Measurements from ENCODE around the gene AURKA. TPM values are rescaled to one million over a fixed set of nuclear protein-coding genes. Genes with fewer than 3 reads are reported as not detected.

Gene AURKA
- total RNA-seq, 1 experiment from 2014 or later: 92.0 TPM

GRCh38 chr20:56386219-56386618 lies 5.8 kb downstream of the AURKA start:
- ChIA-PET CTCF (no interaction called here), POLR2A (ENCODE audit: unreplicated experiment) (no interaction called here)
- peaks cover 45% of the 10 kb centered on the region for H3K36me3 ChIP-seq (ENCODE audit: low read depth)
- peaks cover 68% of the 10 kb centered on the region for H3K79me2 ChIP-seq (ENCODE audit: low read depth)
- no peak overlapping the region for H3K4me2 ChIP-seq
- no peaks in the 10 kb centered on the region for H3K27me3 ChIP-seq (ENCODE audit: insufficient read depth, low read depth)
- intact Hi-C loops (cut with micrococcal nuclease; ENCODE audit: unreplicated experiment): no loop called here
- no peaks in the 10 kb centered on the region for H3K9me3 ChIP-seq (ENCODE audit: insufficient read depth, low read depth)
- no peak for TF ChIP-seq CTCF (conservative IDR thresholded peaks at IDR 0.05)
- TF ChIP-seq EZH2 (IDR thresholded peaks at IDR 0.05; ENCODE audit: low read depth): no peak
- BruUV-seq (replicated peaks): no TSS peak
- peaks cover 5% of the 10 kb centered on the region; the same call in 1 of the 2 replicates for H3F3A ChIP-seq (ENCODE audit: insufficient read depth, low read depth)
- H3K4me3 ChIP-seq: no peak overlapping the region
- no peak for DNase-seq
- peaks cover 13% of the 10 kb centered on the region for H3K4me1 ChIP-seq (replicated peaks; ENCODE audit: insufficient read depth)
- H3K27ac ChIP-seq: no peak overlapping the region
- H3K9me2 ChIP-seq (ENCODE audit: insufficient read depth): no peaks in the 10 kb centered on the region
- peaks cover 14% of the 10 kb centered on the region; the same call in 1 of the 2 replicates for H4K20me1 ChIP-seq (ENCODE audit: insufficient read depth)
- no peak overlapping the region for H2AFZ ChIP-seq

GRCh38 chr20:56385130-56385529 lies 6.9 kb downstream of the AURKA start:
- Histone ChIP-seq H3K9me3 (ENCODE audit: insufficient read depth, low read depth) (no peaks in the 10 kb centered on the region), H4K20me1 (ENCODE audit: insufficient read depth) (peaks cover 14% of the 10 kb centered on the region; the same call in 1 of the 2 replicates), H3K4me2 (no peak overlapping the region), H3K36me3 (ENCODE audit: low read depth) (peaks cover 50% of the 10 kb centered on the region), H3K27ac (no peak overlapping the region), H2AFZ (no peak overlapping the region), H3K27me3 (ENCODE audit: insufficient read depth, low read depth) (no peaks in the 10 kb centered on the region), H3K9me2 (ENCODE audit: insufficient read depth) (no peaks in the 10 kb centered on the region), H3K79me2 (ENCODE audit: low read depth) (peaks cover 57% of the 10 kb centered on the region), H3K4me1 (replicated peaks; ENCODE audit: insufficient read depth) (peaks cover 5% of the 10 kb centered on the region; the same call in 1 of the 2 replicates), H3K4me3 (no peak overlapping the region), H3F3A (ENCODE audit: insufficient read depth, low read depth) (peaks cover 5% of the 10 kb centered on the region; the same call in 1 of the 2 replicates)
- DNase-seq: no peak
- POLR2A ChIA-PET (ENCODE audit: unreplicated experiment): no interaction called here
- no peak for TF ChIP-seq CTCF (conservative IDR thresholded peaks at IDR 0.05)
- no peak for TF ChIP-seq EZH2 (IDR thresholded peaks at IDR 0.05; ENCODE audit: low read depth)
- intact Hi-C loops (cut with micrococcal nuclease; ENCODE audit: unreplicated experiment): no loop called here
- CTCF ChIA-PET: no interaction called here
- BruUV-seq (replicated peaks): no TSS peak

GRCh38 chr20:56383334-56383733 lies 8.7 kb downstream of the AURKA start:
- Histone ChIP-seq H3K79me2 (ENCODE audit: low read depth) (peaks cover 45% of the 10 kb centered on the region), H3K27ac (no peak overlapping the region), H3K36me3 (ENCODE audit: low read depth) (peaks cover 51% of the 10 kb centered on the region), H3F3A (ENCODE audit: insufficient read depth, low read depth) (peaks cover 5% of the 10 kb centered on the region; the same call in 1 of the 2 replicates), H3K4me1 (replicated peaks; ENCODE audit: insufficient read depth) (no peaks in the 10 kb centered on the region), H4K20me1 (ENCODE audit: insufficient read depth) (peaks cover 14% of the 10 kb centered on the region; the same call in 1 of the 2 replicates), H3K4me3 (no peak overlapping the region), H3K9me3 (ENCODE audit: insufficient read depth, low read depth) (no peaks in the 10 kb centered on the region), H3K4me2 (no peak overlapping the region), H3K27me3 (ENCODE audit: insufficient read depth, low read depth) (no peaks in the 10 kb centered on the region), H2AFZ (no peak overlapping the region), H3K9me2 (ENCODE audit: insufficient read depth) (no peaks in the 10 kb centered on the region)
- intact Hi-C loops (cut with micrococcal nuclease; ENCODE audit: unreplicated experiment): no loop called here
- TF ChIP-seq CTCF (conservative IDR thresholded peaks at IDR 0.05) (no peak), EZH2 (IDR thresholded peaks at IDR 0.05; ENCODE audit: low read depth) (no peak)
- ChIA-PET CTCF (no interaction called here), POLR2A (ENCODE audit: unreplicated experiment) (interaction anchor here (0.6 kb wide), 1 partner anchor 128 kb away, joined by 6 read pairs; no protein-coding TSS in a partner anchor)
- no peak for DNase-seq
- BruUV-seq (replicated peaks): no TSS peak
